Lower lobe of right lung (tissue), 2 donors: Measurements from ENCODE around the gene C20orf202. TPM values are rescaled to one million over a fixed set of nuclear protein-coding genes. Genes with fewer than 3 reads are reported as not detected.
A peak's percentile ranks its signal among the peaks of the same experiment; 100 is the strongest.

Source experiments
- ATAC-seq, 2 donors: fragments of 200-7000 bp; cut with Tn5 transposase; one replicate each; pipeline ENCODE4 v1.9.1; 2020 to 2022; ENCODE audit warnings: mild to moderate bottlenecking in 2 of 2, moderate library complexity in 2 of 2
- DNase-seq: peaks from one replicate; pipeline ENCODE4 v3.0.0-alpha.2; 2020
- H3K27ac ChIP-seq: fragments of 200-600 bp; one replicate; pipeline ENCODE4 v1.8.0; 2022
- H3K27me3 ChIP-seq: fragments of 200-600 bp; one replicate; pipeline ENCODE4 v1.8.0; 2022; ENCODE audit warnings: low read depth
- H3K36me3 ChIP-seq: fragments of 200-600 bp; one replicate; pipeline ENCODE4 v1.8.0; 2022; ENCODE audit warnings: mild to moderate bottlenecking
- H3K4me1 ChIP-seq: fragments of 200-600 bp; one replicate; pipeline ENCODE4 v1.8.0; 2022
- H3K4me3 ChIP-seq: fragments of 200-600 bp; one replicate; pipeline ENCODE4 v1.8.0; 2022; ENCODE audit warnings: mild to moderate bottlenecking
- H3K9me3 ChIP-seq: fragments of 200-600 bp; one replicate; pipeline ENCODE4 v1.8.0; 2022
- intact Hi-C: fragments of 100-400 bp; cut with DNase I; formaldehyde crosslinking; loops from one replicate; pipeline ENCODE4 v1.11.0; 2022
- total RNA-seq: library from RNA; stranded (reverse); fragmentation: NEBNext Ultra II Directional; extraction: Animal tissue kit (Norgen Biotek cat#: 25700); gene quantifications from one replicate; pipeline ENCODE4 v1.2.1, GENCODE V29; 2021
- TF ChIP-seq, protein P1 (sequence below): fragments of 200-600 bp; IDR thresholded peaks from one replicate; pipeline ENCODE4 v1.8.0; 2022; ENCODE audit warnings: antibody characterized with exemption, mild to moderate bottlenecking
- donor health status: DM: no; HTN: yes; CAD: no; lungs with severe emphysema.

The C20orf202 gene
- total RNA-seq, 1 donor from 2014 or later: 2.1 TPM

DNA sequence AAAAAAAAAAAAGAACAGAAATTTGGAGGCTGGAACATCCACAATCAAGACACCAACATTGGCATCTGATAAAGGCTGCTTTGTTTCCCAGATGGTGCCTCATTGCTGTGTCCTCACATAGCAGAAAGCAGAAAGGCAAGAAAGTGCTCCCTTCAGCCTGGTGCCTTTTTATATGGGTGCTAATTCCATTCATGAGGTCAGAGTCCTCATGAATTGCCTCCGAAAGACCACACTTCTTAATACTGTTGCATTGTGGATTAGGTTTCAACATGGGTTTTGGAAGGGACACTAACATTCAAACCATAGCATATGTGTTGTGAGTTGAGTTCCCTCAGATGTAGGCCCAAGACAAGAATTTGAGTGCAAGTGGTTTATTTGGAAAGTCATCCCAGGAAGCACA lies 8.0 kb upstream of the C20orf202 start:
- no peak overlapping the region for H3K4me3 ChIP-seq
- no peak for DNase-seq
- no peaks in the 10 kb centered on the region for H3K36me3 ChIP-seq
- TF ChIP-seq, protein P1, sequence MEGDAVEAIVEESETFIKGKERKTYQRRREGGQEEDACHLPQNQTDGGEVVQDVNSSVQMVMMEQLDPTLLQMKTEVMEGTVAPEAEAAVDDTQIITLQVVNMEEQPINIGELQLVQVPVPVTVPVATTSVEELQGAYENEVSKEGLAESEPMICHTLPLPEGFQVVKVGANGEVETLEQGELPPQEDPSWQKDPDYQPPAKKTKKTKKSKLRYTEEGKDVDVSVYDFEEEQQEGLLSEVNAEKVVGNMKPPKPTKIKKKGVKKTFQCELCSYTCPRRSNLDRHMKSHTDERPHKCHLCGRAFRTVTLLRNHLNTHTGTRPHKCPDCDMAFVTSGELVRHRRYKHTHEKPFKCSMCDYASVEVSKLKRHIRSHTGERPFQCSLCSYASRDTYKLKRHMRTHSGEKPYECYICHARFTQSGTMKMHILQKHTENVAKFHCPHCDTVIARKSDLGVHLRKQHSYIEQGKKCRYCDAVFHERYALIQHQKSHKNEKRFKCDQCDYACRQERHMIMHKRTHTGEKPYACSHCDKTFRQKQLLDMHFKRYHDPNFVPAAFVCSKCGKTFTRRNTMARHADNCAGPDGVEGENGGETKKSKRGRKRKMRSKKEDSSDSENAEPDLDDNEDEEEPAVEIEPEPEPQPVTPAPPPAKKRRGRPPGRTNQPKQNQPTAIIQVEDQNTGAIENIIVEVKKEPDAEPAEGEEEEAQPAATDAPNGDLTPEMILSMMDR: no peak
- intact Hi-C loops: no loop called here
- H3K9me3 ChIP-seq: no peaks in the 10 kb centered on the region
- H3K27ac ChIP-seq: no peak overlapping the region
- no peak for ATAC-seq
- H3K4me1 ChIP-seq: peaks cover 6% of the 10 kb centered on the region
- H3K27me3 ChIP-seq: no peaks in the 10 kb centered on the region

DNA sequence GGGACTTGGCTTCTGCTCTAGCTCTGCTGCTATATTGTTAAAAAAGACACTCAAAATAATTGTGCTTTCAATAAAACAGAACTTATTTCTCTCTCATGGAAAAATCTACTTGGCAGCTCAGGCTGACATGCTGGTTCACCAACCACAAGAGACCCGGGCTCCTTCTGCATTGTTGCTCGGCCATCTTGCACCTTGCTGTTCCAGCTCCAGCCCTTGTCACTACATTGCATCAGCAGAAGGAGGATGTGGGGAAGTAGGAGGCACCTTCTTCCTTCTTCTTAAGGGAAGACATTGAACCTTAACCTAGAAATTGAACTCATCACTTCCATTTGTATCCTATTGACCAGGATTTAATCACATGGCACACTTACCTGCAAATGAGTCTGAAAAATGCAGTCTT lies 6.6 kb upstream of the C20orf202 start:
- H3K9me3 ChIP-seq: no peaks in the 10 kb centered on the region

DNA sequence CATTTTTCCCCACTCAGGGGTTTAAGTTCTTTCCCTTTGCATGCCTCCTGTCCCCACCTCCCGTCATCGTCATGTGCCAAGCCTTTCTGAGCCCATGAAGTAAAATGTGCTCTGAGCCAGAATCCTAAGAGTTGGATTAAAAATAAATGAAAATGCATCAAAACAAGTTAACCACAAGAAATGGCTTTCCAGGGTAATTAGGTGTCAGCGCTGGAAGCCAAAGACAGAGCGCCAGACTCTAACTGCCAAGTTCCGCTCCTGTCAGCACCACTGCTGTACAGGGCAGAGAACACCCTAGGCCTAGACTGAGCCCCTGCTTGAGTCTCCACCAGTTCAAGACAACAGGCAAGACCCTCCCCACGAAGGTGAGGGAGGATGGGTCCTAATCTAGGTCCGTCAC lies 5.5 kb upstream of the C20orf202 start:
- ATAC-seq: peak in 1 of 2 donors; percentile 32
- intact Hi-C loops: no loop called here

More for the DNA sequence above, 6.6 kb upstream of the C20orf202 start:
- H3K4me3 ChIP-seq: no peak overlapping the region
- H3K4me1 ChIP-seq: peaks cover 6% of the 10 kb centered on the region
- DNase-seq (no peak), ATAC-seq (no peak)
- no peak overlapping the region for H3K27ac ChIP-seq
- TF ChIP-seq, protein P1: no peak
- no peaks in the 10 kb centered on the region for H3K36me3 ChIP-seq
- no peaks in the 10 kb centered on the region for H3K27me3 ChIP-seq
- intact Hi-C loops: no loop called here

DNA sequence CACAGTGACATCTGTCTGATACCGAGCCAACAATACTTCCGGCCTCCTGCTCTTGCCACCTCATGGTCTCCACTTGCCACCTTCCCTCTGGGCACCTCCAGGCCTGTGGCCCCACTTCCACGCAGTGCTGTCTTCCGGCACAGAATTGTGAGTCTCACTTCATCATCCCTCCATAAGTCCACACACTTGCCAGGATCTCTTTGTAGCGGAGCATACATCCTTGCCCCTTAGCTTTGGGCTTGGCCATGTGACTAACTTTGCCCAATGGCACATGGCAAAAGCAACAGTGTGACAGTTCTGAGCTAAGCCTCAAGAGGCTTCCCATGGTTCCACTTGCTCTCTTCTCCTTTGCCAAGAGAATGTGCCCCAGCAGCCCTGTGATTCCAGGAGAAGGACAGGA lies 4.5 kb upstream of the C20orf202 start:
- Histone ChIP-seq H3K4me3 (no peak overlapping the region), H3K27me3 (no peaks in the 10 kb centered on the region), H3K27ac (peak overlapping the region; percentile 4), H3K36me3 (no peaks in the 10 kb centered on the region), H3K9me3 (no peaks in the 10 kb centered on the region), H3K4me1 (peaks cover 16% of the 10 kb centered on the region)
- DNase-seq (no peak), ATAC-seq (no peak)
- intact Hi-C loops: no loop called here
- TF ChIP-seq, protein P1: no peak

More for the DNA sequence above, 5.5 kb upstream of the C20orf202 start:
- Histone ChIP-seq H3K4me3 (no peak overlapping the region), H3K4me1 (peaks cover 7% of the 10 kb centered on the region), H3K27ac (no peak overlapping the region), H3K36me3 (no peaks in the 10 kb centered on the region), H3K9me3 (no peaks in the 10 kb centered on the region), H3K27me3 (no peaks in the 10 kb centered on the region)
- TF ChIP-seq, protein P1: no peak
- DNase-seq: no peak

DNA sequence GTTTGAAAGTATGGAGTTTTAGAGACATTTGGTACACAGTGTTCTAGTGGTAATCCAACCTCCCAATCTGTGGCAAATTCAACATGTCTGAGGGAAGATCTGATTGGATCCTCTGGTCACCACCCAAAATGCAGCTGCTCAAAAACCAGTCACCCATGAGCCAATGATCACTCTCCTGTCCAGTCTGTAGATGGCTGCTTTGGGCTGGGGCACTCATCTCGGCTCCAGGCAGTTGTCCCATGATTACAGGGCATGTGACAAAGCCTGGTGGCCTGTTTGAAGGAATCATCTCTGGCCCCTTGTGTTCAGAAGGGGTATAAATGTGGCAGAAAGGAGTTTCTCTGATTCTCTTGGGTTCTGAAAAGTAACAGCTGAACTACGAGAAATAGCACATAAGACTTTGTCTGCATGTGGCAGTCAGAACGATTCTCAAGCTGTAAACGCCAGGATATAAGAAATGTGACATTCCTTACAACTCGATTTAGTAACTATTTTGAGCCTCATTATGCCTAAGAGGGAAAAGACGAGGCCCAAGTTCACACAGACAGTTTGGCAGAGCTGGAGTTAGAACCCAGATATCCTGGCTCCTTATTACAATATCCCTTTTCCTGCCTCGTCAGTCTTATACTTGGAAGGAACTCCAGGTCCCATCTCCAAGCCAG lies 3.9 kb upstream of the C20orf202 start:
- TF ChIP-seq, protein P1: no peak
- Histone ChIP-seq H3K4me3 (no peak overlapping the region), H3K27me3 (no peaks in the 10 kb centered on the region), H3K27ac (peak overlapping the region; percentile 4), H3K9me3 (no peaks in the 10 kb centered on the region), H3K36me3 (no peaks in the 10 kb centered on the region), H3K4me1 (peaks cover 22% of the 10 kb centered on the region)
- DNase-seq (no peak), ATAC-seq (no peak)
- intact Hi-C loops: no loop called here
